ENCODE data around the gene PID1. TPM values are rescaled to one million over a fixed set of nuclear protein-coding genes. Genes with fewer than 3 reads are reported as not detected.
"Not testable (repeated sequence)": the region's sequence is repeated elsewhere in the genome, so short reads cannot be mapped to it uniquely, and the experiment has no call there.

PID1 gene
- polyA plus RNA-seq, 3 donors, result 5.0 to 7.3 (median 5.6) TPM

DNA sequence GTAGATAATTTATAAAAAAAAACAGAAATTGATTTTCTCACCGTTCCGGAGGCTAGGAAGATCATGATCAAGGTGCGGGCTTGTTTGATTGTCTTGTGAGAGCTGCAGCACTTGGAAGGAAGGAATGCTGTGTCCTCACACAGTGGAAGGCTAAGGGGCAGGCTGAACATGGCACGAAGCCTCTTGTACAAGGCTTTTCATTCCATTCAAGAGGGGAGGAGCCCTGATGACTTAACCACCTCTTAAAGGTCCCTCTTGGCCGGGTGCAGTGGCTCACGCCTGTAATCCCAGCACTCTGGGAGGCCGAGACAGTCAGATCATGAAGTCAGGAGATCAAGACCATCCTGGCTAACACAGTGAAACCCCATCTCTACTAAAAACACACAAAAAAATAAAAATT is 39.2 kb downstream of the PID1 start:
- DNase-seq (ENCODE audit: extremely low read depth in 1 of 11, low read depth in 9 of 11, low spot score in 4 of 11), result no peak

DNA sequence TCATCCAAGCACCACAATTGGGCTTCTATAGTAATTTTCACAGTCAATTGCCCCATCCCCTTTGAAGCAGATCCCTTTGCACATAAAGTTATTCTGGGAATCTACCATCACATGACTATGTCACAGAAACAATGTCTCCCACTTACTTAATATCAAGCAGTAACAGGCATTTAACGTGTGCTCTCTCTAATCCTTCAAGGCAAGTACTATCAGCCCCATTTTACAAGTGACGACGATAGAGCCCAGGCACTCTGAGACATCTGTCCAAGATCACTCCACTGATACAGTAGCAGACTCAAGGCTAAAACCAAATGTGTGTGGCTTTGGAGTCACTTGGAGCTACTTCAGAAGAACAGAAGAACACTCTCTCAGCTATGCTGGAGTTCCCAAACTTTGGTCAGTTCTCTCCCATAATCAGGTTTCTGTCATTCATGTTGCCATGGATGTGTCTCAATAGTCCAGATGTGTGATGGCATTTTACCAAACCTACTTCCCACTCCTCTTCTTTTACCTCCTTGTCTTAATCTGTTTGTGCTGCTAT is 39.7 kb downstream of the PID1 start:
- no peak for DNase-seq (ENCODE audit: extremely low read depth in 1 of 11, low read depth in 9 of 11, low spot score in 4 of 11)

DNA sequence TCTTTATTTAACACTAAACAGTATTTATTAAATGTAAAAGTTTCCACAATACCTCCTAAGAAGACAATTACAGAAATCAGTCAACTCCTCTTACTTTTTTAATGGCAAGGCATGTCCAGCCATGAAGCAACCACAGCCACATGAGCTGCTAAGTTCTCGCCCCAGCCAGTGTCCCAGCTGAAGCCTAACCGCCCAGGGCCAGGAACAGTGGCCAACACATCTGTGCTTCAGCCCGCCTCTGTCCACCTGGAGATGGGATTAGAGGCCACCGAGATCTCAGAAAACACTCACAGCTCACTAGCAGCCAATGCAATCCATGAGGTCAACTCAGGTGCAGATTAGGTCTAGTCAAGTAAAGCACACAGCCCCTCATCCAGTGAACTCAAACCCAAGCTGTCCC is 40.2 kb downstream of the PID1 start:
- no peak for DNase-seq (ENCODE audit: extremely low read depth in 1 of 11, low read depth in 9 of 11, low spot score in 4 of 11)

DNA sequence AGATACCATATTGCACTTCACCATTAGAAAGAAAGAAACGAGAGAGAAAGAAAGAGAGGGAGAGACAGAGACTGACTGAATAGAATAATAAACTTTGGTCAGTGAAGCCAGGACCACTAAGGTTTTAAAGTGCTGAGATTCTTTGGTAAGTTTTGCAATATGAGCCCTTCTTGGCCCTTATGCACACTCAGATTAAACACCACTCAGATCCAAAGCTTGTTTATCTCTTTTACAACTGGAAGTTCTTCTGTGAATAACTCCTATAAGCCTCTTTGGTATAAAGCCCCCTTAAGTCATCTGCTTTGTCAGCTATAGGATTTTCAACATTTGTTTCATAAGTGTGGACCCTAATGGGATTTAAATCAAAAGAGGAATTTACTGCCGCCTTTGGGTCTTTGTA is 40.8 kb downstream of the PID1 start:
- no peak for DNase-seq (ENCODE audit: extremely low read depth in 1 of 11, low read depth in 9 of 11, low spot score in 4 of 11)

DNA sequence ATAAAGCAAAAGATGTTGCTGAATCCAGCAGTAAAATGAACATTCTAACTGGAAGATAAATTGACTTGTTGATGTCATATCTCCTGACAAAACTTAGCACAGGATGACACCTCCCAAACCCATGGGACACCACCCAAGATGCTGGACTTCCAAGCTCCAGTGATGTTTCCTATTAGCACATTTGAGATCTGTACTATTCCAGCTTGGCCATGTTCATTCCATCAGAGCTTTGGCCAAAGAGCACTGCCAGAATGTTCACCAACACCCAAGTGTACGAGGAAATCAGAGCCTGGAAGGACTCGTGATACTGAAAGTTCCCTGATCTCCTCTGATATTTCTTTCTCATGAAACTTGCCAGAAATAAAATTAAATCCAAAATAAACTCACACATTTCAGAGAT is 44.7 kb downstream of the PID1 start:
- no peak for DNase-seq (ENCODE audit: extremely low read depth in 1 of 11, low read depth in 9 of 11, low spot score in 4 of 11)

DNA sequence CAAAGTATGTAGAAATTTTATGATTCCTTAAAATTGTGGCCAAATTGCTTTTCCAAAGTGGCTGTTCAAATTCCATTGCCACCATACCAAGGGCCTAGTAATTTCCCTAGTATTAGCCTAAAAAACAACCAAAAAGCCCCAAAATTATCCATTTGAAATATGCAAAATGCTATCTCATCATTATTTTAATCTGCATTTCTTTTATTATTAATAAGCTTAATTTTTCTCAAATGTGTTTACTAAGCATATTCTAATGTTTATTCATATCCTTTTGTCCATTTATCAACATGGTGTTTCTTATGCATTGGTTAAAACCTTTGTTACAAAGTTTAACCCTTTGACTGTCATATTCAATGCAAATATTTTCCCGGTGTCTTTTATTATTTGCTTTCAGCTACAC is 48.0 kb downstream of the PID1 start:
- DNase-seq (ENCODE audit: extremely low read depth in 1 of 11, low read depth in 9 of 11, low spot score in 4 of 11), result no peak

DNA sequence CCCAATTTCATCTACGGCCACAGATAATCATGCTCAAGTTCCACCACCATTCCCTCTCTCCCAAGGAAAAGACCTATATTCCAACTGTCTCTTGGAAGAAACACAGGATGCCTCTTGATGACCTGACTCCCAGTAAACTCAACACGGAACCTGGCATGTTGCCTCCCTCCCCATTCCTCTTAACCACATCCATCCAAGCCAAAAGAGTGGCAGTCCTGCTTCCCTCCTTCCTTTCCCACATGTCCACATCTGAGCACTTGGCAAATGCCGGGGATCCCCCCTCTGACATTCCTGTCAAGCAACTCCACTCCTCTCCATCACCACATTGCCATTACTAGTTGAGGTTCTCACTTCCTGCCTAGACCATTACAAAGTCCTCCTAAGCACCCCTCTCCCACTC is 49.4 kb downstream of the PID1 start:
- DNase-seq (ENCODE audit: extremely low read depth in 1 of 11, low read depth in 9 of 11, low spot score in 4 of 11), result no peak

DNA sequence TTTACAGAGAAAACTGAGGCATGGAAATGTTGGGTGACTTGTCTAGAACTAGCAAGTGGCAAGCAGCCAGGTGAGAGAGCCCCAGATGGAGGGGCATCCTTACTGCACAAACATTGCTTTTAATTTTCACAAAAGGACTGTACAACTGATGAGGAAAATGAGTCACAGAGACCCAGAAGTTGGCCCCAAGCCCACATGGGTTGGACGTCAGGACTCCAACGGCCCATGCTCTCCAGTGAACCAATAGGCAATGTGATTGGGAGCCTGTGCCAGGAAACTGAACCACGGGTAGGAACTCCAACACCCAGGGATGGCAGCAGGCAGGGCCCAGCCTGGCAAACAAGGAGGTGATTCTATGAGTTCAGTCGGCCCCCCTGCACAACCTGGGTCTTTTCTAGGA is 50.8 kb downstream of the PID1 start:
- DNase-seq (ENCODE audit: extremely low read depth in 1 of 11, low read depth in 9 of 11, low spot score in 4 of 11), result no peak

DNA sequence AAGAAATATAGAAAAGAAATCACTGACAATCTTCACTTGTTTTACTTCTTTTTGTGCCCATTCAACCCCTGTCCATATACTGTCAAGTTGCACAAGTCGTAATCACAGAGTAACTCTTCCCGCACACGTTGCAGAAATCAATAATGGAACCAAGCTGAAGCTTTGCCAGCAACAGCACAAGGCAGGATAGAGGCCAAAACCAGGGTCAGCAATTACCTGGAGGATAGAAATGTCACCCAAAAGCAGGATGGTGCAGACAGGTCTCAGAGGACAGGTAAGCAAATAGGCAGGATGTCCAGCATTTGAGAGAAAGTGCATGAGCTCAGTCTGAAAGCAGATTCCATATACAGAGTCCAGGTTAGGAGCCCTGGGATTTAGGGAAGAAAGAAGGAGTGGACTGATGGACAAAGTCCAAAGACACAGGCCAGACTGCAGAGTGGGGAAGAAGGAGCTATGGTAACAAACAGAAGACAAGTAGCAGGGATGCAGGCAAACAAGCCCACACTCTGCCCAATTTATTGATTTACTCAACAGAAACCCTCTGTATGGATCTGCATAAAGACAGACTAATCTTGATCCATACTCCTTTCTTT is 52.7 kb downstream of the PID1 start:
- DNase-seq (ENCODE audit: extremely low read depth in 1 of 11, low read depth in 9 of 11, low spot score in 4 of 11), result no peak

DNA sequence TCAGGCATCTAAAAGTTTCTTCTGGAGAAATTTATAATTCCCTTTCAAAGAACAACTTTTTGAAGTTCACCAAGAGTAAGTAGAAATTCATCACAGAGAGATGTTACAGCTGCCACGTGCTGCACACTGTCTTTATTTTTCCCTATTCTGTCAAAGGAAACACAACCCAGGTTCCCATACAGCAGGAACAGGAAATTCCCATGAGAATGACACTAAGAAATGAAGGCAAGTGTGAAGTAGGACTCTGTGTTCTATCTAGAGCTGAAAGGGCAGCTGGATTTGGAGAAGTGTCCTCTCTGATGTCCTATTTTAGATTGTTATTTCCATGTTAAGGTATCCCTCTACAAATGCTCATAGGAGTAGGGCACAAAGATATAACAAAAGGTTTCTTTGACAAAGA is 58.8 kb downstream of the PID1 start:
- DNase-seq (ENCODE audit: extremely low read depth in 1 of 11, low read depth in 9 of 11, low spot score in 4 of 11), result no peak

DNA sequence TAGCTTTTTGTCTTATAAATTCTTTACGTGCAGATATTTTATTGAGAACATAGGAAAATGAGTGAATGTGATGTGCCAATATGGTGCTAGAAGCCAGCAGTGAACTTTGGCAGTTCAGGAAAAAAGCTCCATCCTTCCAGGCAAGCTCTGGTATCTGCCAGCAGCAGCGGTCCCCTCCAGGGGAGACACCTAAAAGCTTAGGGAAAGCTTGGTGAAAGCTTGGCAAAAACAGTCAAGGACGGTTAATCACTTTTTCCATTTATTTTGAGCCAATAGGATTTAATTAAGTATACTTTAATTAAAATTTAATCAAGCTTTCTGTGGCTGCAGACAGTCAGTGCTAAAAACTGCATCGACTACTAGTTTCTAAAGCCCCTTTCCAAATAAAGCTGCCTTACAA is 60.4 kb downstream of the PID1 start:
- no peak for DNase-seq (ENCODE audit: extremely low read depth in 1 of 11, low read depth in 9 of 11, low spot score in 4 of 11)

DNA sequence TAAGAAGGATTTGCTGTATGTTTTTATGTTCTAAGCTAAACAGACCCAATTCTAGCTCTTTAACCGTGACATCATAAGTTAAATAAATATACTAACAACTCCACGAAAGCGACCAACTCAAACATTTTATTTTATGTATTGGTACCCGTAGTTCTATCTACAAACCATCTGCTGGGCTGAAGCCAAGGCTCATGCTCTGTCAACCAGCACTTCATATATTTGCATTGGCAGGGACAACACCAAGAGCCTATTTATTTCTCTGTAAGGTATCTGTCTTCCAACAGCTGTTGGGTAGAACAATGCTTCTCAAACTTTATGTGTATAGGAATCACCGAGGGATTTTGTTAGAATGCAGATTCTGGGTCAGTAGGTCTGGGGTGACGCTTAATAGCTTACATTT is 64.5 kb downstream of the PID1 start:
- DNase-seq (ENCODE audit: extremely low read depth in 1 of 11, low read depth in 9 of 11, low spot score in 4 of 11), result no peak

DNA sequence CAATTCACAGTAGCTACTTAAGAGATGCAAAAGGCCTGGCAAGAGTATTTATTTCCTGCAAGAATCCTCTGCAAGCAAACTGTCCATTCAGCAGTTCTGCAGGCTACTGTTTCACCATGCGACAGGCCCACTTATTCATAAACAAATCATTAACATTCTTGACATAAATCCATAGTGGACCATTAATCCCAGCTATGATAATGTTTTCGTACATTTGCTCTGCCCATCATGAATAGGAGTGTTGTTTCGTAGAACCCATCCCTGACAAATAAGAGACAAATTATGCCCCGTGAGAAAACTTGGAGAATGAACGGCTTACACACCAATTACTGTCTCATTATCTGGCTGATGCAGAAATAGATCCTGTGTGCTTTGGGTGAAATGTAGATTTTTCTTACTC is 65.4 kb downstream of the PID1 start:
- no peak for DNase-seq (ENCODE audit: extremely low read depth in 1 of 11, low read depth in 9 of 11, low spot score in 4 of 11)

DNA sequence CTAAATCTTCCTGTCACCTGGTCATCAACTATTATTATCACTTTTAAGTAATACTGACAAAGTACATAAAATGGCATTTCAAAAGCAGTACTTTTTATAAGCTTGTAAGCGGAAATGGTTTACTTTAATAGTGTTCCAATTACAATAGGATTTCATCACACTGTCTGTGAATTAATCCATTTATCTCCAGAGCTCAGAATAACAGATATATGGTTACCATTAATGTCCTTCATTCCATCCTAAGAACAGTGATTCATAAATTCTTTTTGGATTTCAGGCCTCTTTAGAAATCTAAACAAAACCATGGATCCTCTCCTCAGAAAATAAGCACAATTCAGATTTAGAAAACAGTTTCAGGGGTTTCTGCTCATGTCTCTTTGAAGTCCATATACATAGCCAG is 68.4 kb downstream of the PID1 start:
- DNase-seq (ENCODE audit: extremely low read depth in 1 of 11, low read depth in 9 of 11, low spot score in 4 of 11), result no peak

DNA sequence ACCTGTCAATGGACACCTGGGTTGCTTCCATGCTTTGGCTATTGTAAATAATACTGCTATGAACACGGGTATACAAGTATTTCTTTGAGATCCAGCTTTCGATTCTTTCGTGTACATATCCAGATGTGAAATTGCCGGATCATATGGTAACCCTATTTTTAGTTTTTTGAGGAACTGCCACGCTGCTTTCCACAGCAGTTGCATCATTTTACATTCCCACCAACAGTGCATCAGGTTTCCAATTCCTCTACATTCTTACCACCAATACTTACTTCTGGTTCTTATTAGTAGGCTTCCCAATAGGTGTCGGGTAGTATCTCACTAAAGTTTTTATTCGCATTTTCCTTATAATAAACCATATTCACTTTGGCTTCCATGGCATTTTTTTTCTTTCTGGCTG is 69.6 kb downstream of the PID1 start:
- DNase-seq (ENCODE audit: extremely low read depth in 1 of 11, low read depth in 9 of 11, low spot score in 4 of 11), result no peak

DNA sequence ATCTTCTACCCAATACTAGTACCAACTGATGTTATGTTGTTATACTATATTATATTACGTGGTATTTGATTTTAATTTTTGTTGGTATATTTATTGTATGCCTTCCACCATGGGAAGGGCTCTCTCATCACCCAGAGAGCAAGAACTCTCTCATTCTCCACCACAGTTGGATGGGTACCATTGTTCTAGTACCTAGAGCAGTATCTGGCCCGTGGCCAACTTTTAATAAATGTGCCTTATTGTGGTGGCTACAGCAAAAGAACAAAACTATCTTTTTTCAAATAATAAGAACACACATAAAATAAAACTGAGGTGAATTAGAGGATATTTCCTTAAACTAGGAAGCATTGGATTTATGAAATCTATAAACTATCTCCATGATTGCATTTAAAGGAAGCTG is 71.8 kb downstream of the PID1 start:
- DNase-seq (ENCODE audit: extremely low read depth in 1 of 11, low read depth in 9 of 11, low spot score in 4 of 11), result no peak

DNA sequence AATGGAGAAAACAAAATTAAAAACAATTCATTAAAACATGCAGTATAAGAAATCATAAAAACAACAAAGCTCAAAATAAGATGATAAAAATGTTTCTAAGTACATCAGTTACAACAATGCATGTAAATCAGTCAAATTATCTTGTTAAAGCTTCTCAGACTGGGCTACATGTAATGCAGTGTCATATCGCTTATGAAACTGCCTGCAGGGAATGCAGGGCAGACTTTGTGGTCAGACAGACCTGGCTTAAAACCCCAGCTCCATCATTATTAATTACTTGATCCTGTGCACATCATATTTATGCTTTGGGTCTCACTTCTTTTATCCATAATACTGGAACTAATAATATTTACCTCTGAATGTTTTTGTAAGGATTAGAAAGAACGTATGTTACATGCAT is 74.6 kb downstream of the PID1 start:
- DNase-seq (ENCODE audit: extremely low read depth in 1 of 11, low read depth in 9 of 11, low spot score in 4 of 11), result no peak

DNA sequence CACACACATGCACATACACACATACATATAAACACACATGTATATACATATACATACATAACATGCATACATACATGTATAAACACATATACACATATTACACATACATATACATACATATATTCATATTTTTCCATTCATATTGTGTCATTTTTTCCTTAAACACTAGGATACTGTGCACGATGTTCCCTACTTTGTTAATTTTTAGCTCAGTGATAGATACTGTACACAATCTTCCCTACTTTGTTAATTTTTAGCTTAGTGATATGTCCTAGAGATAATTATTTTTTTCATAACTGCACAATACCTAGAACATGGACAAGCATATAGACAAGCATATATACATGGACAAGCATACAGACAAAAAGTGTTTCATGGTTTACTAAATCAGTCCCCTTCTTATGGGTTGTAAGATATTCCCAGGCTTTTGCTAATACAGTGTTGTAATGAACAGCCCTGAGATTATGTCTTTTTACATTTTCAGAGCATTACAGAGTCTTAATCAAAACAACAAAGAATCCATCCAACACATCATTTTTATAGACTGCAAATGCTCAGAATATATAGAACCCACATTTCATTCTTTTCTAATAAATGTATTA is 75.6 kb downstream of the PID1 start:
- DNase-seq (ENCODE audit: extremely low read depth in 1 of 11, low read depth in 9 of 11, low spot score in 4 of 11), result no peak

DNA sequence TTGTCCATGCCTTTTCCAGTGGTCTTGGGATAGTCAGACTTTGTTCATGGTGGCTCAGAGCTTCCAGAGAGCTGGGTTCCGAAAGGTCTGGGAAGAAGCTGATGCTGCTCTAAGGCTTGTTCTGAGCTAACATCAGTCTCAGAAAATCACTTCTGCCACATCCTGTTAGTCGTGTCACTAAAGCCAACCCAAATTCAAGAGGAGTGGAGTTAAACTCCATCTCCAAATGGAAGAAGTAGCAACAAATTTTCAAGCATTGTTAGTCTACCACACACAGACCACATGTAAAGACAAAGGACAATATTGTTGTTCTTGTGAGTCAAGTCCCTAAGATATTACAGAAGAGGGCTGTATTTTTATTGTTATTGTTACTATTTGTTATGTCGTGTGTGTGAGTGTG is 77.8 kb downstream of the PID1 start:
- no peak for DNase-seq (ENCODE audit: extremely low read depth in 1 of 11, low read depth in 9 of 11, low spot score in 4 of 11)

DNA sequence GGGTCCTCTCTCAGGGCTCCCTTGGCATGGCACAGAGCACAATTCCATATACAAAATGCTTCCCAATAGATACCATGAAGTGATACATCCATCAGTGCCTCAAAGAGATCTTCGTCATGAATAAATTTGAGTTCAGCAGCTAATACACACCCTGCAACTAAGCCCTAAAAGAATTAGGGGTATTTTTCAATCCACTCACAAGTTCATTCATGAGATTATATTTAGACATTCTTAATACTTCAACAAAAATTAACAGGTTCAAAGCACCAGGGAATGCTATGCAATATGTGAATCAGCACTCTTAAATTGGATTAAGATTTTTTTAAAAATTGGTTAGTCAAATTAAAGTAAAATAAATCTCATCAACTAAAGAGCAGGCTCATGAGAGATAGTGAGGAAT is 79.7 kb downstream of the PID1 start:
- DNase-seq (ENCODE audit: extremely low read depth in 1 of 11, low read depth in 9 of 11, low spot score in 4 of 11), result no peak

DNA sequence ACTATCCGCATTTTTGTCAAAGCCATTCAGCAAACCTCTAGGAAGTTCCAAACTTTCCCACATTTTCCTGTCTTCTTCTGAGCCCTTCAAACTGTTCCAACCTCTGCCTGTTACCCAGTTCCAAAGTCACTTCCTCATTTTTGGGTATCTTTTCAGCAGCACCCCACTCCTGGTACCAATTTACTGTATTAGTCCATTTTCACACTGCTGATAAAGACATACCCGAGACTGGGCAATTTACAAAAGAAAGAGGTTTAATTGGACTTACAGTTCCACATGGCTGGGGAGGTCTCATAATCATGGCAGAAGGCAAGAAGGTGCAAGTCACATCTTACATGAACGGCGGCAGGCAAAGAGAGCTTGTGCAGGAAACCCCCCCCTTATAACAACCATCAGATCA is 84.0 kb downstream of the PID1 start:
- DNase-seq (ENCODE audit: extremely low read depth in 1 of 11, low read depth in 9 of 11, low spot score in 4 of 11), result not testable (repeated sequence)

All from renal cortex interstitium (tissue), 11 donors.